Ovary (tissue), 9 donors: ENCODE measurements around the gene AFG3L2. TPM values are rescaled to one million over a fixed set of nuclear protein-coding genes. Genes with fewer than 3 reads are reported as not detected.

ENCODE experiments used
- DNase-seq, 5 donors: peaks; one replicate each; pipeline ENCODE4 v3.0.0-alpha.2; 2019 to 2020
- H3K27ac ChIP-seq, 2 donors: fragments of 200-600 bp; one replicate each; pipeline versions ENCODE4 v1.5.1 to v1.8.0; 2019 to 2022
- H3K27me3 ChIP-seq: fragments of 200-600 bp; one replicate; pipeline ENCODE4 v1.8.0; 2022
- H3K36me3 ChIP-seq: fragments of 200-600 bp; sonication (generic); one replicate; pipeline ENCODE4 v1.5.1; 2019
- H3K4me1 ChIP-seq: one replicate; pipeline ENCODE4 v1.8.1; 2013; ENCODE audit warnings: mild to moderate bottlenecking, moderate library complexity; ENCODE audit not compliant: insufficient read depth
- H3K4me3 ChIP-seq: fragments of 200-600 bp; sonication (generic); one replicate; pipeline ENCODE4 v1.5.1; 2017
- H3K9me3 ChIP-seq, 2 donors: fragments of 200-600 bp in 1 of 2; sonication (generic) in 1 of 2; one replicate each; pipeline versions ENCODE4 v1.5.1 to v1.8.1; 2013 to 2019; ENCODE audit warnings: mild to moderate bottlenecking in 1 of 2, moderate library complexity in 1 of 2
- CTCF ChIP-seq, 3 donors: fragments of 450-650 bp in 2 of 3; fragments of 200-600 bp in 1 of 3; IDR thresholded peaks; one replicate each; pipeline versions ENCODE4 v1.5.1 to v1.8.0; 2016 to 2022; ENCODE audit warnings: antibody characterized with exemption in 3 of 3, mild to moderate bottlenecking in 1 of 3
- EP300 ChIP-seq: sonication (generic); formaldehyde crosslinking; IDR thresholded peaks from one replicate; pipeline ENCODE4 v1.6.1; 2017; ENCODE audit warnings: antibody characterized with exemption
- POLR2A ChIP-seq: fragments of 450-650 bp; IDR thresholded peaks from one replicate; pipeline ENCODE4 v1.6.1; 2017; ENCODE audit warnings: antibody characterized with exemption, mild to moderate bottlenecking, moderate library complexity
- WGBS, 3 donors: extraction: QIAGEN DNeasy Blood & Tissue Kit in 1 of 3; methylation state at CpG; one replicate each; pipeline versions ENCODE4 v1.1.5 to v1.1.7; 2013 to 2017; 5-methylcytosine and 5-hydroxymethylcytosine counted together
- intact Hi-C, 4 donors: fragments of 100-400 bp; cut with DNase I; formaldehyde crosslinking; loops; one replicate each; pipeline versions ENCODE4 v1.11.0 to v1.15.1; 2022 to 2023
- polyA plus RNA-seq, 2 donors: library from polyadenylated mRNA; stranded (reverse); fragments of 200-250 nt in 1 of 2; fragments of 350-450 nt in 1 of 2; fragmentation: Illumina TruSeq in 1 of 2; extraction: RNeasy Lipid Tissue Mini Kit (QIAGEN cat#74804) in 1 of 2; gene quantifications; one replicate each; pipeline ENCODE4 v1.2.3, GENCODE V29; 2013 to 2014
- total RNA-seq, 7 donors: library from RNA; depleted of rRNA in 2 of 7; stranded (reverse); fragments of >200 nt in 2 of 7; fragmentation: NEBNext Ultra II Directional in 3 of 7; extraction: Animal tissue kit (Norgen Biotek cat#: 25700) in 3 of 7; gene quantifications; one replicate each; pipeline versions ENCODE4 v1.1.0 to v1.2.4, GENCODE V29; 2016 to 2023
- donor health status: DM: no; HTN: no; CAD: no; lungs with moderate emphysema.
- donor health status: DM: no; HTN: no; CAD: no.
- donor health status: Bipolar disorder and iron deficiency.
- donor health status: DM: yes; HTN: yes; CAD: no.
- donor health status: DM: no; HTN: no; CAD: no.
- donor health status: DM: yes; HTN: yes; CAD: no.

AFG3L2 gene
- total and polyA plus RNA-seq, 9 donors = 28.3 to 42.5 (median 34.9) TPM

GRCh38 chr18:12397254-12397653 is 20.2 kb upstream of the AFG3L2 start:
- H3K4me1 ChIP-seq = no peaks in the 10 kb centered on the region
- TF ChIP-seq CTCF (IDR thresholded peaks at IDR 0.05) (no peak), POLR2A (no peak)
- intact Hi-C loops = loop anchor here in 1 of 4 donors (5.0 kb wide), 1 partner anchor 260 kb away; the partner anchor contains the start of gene SPIRE1
- H3K27ac ChIP-seq = no peak overlapping the region
- DNase-seq = peak in 1 of 5 donors; percentile 25
- 89 to 93% (median 89%) methylated on average over 9 of the region's 9 CpGs for WGBS, 3 donors
- H3K9me3 ChIP-seq = no peaks in the 10 kb centered on the region
- no peaks in the 10 kb centered on the region for H3K36me3 ChIP-seq
- H3K4me3 ChIP-seq = no peak overlapping the region
- no peaks in the 10 kb centered on the region for H3K27me3 ChIP-seq

GRCh38 chr18:12394428-12394827 is 17.4 kb upstream of the AFG3L2 start:
- H3K4me1 ChIP-seq = no peaks in the 10 kb centered on the region
- DNase-seq = no peak
- WGBS, 3 donors = 76 to 79% (median 79%) methylated on average over 8 of the region's 8 CpGs
- no peaks in the 10 kb centered on the region for H3K27me3 ChIP-seq
- intact Hi-C loops = loop anchor here in 2 of 4 donors (5.0 kb wide), 1 partner anchor 263 kb away; the partner anchor contains the start of gene SPIRE1 (in 2 of the 2)
- no peak overlapping the region for H3K27ac ChIP-seq
- no peaks in the 10 kb centered on the region for H3K9me3 ChIP-seq
- no peak overlapping the region for H3K4me3 ChIP-seq
- no peaks in the 10 kb centered on the region for H3K36me3 ChIP-seq
- TF ChIP-seq CTCF (IDR thresholded peaks at IDR 0.05) (no peak), POLR2A (no peak)

GRCh38 chr18:12393998-12394397 is 17.0 kb upstream of the AFG3L2 start:
- Histone ChIP-seq H3K4me3 (no peak overlapping the region), H3K27ac (no peak overlapping the region), H3K36me3 (no peaks in the 10 kb centered on the region), H3K9me3 (no peaks in the 10 kb centered on the region), H3K27me3 (no peaks in the 10 kb centered on the region), H3K4me1 (no peaks in the 10 kb centered on the region)
- TF ChIP-seq EP300 (no peak), CTCF (IDR thresholded peaks at IDR 0.05) (no peak), POLR2A (no peak)
- 76 to 77% (median 76%) methylated on average over 6 of the region's 6 CpGs for WGBS, 3 donors
- no peak for DNase-seq
- intact Hi-C loops = loop anchor here in 2 of 4 donors (5.0 kb wide), 1 partner anchor 263 kb away; the partner anchor contains the start of gene SPIRE1 (in 2 of the 2)

- Histone ChIP-seq H3K4me3 (no peak overlapping the region), H3K9me3 (no peaks in the 10 kb centered on the region), H3K27ac (no peak overlapping the region), H3K4me1 (no peaks in the 10 kb centered on the region), H3K36me3 (no peaks in the 10 kb centered on the region), H3K27me3 (no peaks in the 10 kb centered on the region)
- no peak for TF ChIP-seq CTCF (IDR thresholded peaks at IDR 0.05)
- TF ChIP-seq EP300 = no peak
- TF ChIP-seq POLR2A = no peak
- 84 to 90% (median 86%) methylated on average over 3 of the region's 3 CpGs for WGBS, 3 donors
- no peak for DNase-seq
- intact Hi-C loops = loop anchor here in 2 of 4 donors (5.0 kb wide), 1 partner anchor 264 kb away; the partner anchor contains the start of gene SPIRE1 (in 2 of the 2)
Observed at GRCh38 chr18:12393510-12393909, 16.5 kb upstream of the AFG3L2 start.
